ENCODE results near the gene PSMD3.
A peak's percentile ranks its signal among the peaks of the same experiment; 100 is the strongest.

Gene PSMD3

GRCh38 chr17:40024901-40025300 is 44.3 kb downstream of the PSMD3 start:
- DNase-seq = no peak

- no peak for DNase-seq
Observed at GRCh38 chr17:40025559-40025958, 45.0 kb downstream of the PSMD3 start.

GRCh38 chr17:40025991-40026815 is 45.6 kb downstream of the PSMD3 start:
- peak; percentile 41 for DNase-seq

- peak; percentile 75 for DNase-seq
Observed at GRCh38 chr17:40026816-40027613, 46.4 kb downstream of the PSMD3 start.

GRCh38 chr17:40027614-40028012 is 47.0 kb downstream of the PSMD3 start:
- no peak for DNase-seq

- no peak for DNase-seq
Observed at GRCh38 chr17:40028595-40028994, 48.0 kb downstream of the PSMD3 start.

GRCh38 chr17:40031706-40032105 is 51.1 kb downstream of the PSMD3 start:
- no peak for DNase-seq

GRCh38 chr17:40032322-40033320 is 52.0 kb downstream of the PSMD3 start:
- no peak for DNase-seq

GRCh38 chr17:40033339-40033738 is 52.7 kb downstream of the PSMD3 start:
- no peak for DNase-seq

- no peak for DNase-seq
Observed at GRCh38 chr17:40034426-40035161, 54.0 kb downstream of the PSMD3 start.

- no peak for DNase-seq
Observed at GRCh38 chr17:40035162-40035559, 54.6 kb downstream of the PSMD3 start.

GRCh38 chr17:40038882-40039513 is 58.4 kb downstream of the PSMD3 start:
- DNase-seq = no peak

- DNase-seq = no peak
Observed at GRCh38 chr17:40041196-40041595, 60.6 kb downstream of the PSMD3 start.
